Natural killer cell (primary cell): ENCODE data around the gene OR5H1. TPM values are rescaled to one million over a fixed set of nuclear protein-coding genes. Genes with fewer than 3 reads are reported as not detected.

Experiments
- ATAC-seq, 3 donors: fragments of 150-1000 bp in 2 of 3; fragments of 200-7000 bp in 1 of 3; cut with Tn5 transposase; 1 replicate in 1 of 3; 2 replicates in 2 of 3; pipeline ENCODE4 v1.10.0; 2021; ENCODE audit warnings: mild to moderate bottlenecking in 2 of 3, moderate library complexity in 2 of 3
- DNase-seq, 2 donors: peaks; one replicate each; pipeline versions ENCODE4 v3.0.0 to v3.0.0-alpha.2; 2013 to 2021; ENCODE audit warnings: mixed read lengths in 1 of 2
- H3K27ac ChIP-seq: one replicate; pipeline ENCODE4 v1.5.1; 2013; ENCODE audit warnings: mild to moderate bottlenecking, low read length
- H3K27me3 ChIP-seq: one replicate; pipeline ENCODE4 v1.6.1; 2013; ENCODE audit warnings: low read length; ENCODE audit not compliant: control insufficient read depth, insufficient read depth
- H3K36me3 ChIP-seq: one replicate; pipeline ENCODE4 v1.6.1; 2013; ENCODE audit warnings: low read length; ENCODE audit not compliant: control insufficient read depth, insufficient read depth
- H3K4me1 ChIP-seq: one replicate; pipeline ENCODE4 v1.6.1; 2013; ENCODE audit warnings: low read length; ENCODE audit not compliant: control insufficient read depth, insufficient read depth
- H3K4me3 ChIP-seq: one replicate; pipeline ENCODE4 v1.5.1; 2013; ENCODE audit warnings: low read length
- H3K9me3 ChIP-seq: one replicate; pipeline ENCODE4 v1.6.1; 2013; ENCODE audit warnings: low read length; ENCODE audit not compliant: control insufficient read depth, insufficient read depth
- H3K27ac Mint-ChIP-seq, 2 donors: one replicate each; pipeline ENCODE4 v1.8.0; 2022; ENCODE audit warnings: mild to moderate bottlenecking in 2 of 2, mixed read lengths in 2 of 2, moderate library complexity in 1 of 2
- H3K27me3 Mint-ChIP-seq, 2 donors: one replicate each; pipeline ENCODE4 v1.8.0; 2022; ENCODE audit warnings: low read depth in 2 of 2, mixed read lengths in 2 of 2
- H3K36me3 Mint-ChIP-seq: one replicate; pipeline ENCODE4 v1.8.0; 2022; ENCODE audit warnings: mixed read lengths
- H3K4me1 Mint-ChIP-seq, 2 donors: one replicate each; pipeline ENCODE4 v1.8.0; 2022; ENCODE audit warnings: mixed read lengths in 2 of 2
- H3K4me3 Mint-ChIP-seq: one replicate; pipeline ENCODE4 v1.8.0; 2022; ENCODE audit warnings: mild to moderate bottlenecking, moderate library complexity, mixed read lengths
- H3K9me3 Mint-ChIP-seq, 2 donors: one replicate each; pipeline ENCODE4 v1.8.0; 2022; ENCODE audit warnings: mixed read lengths in 2 of 2
- CTCF ChIP-seq: fragments of 200-600 bp; IDR thresholded peaks from one replicate; pipeline ENCODE4 v1.8.0; 2022; ENCODE audit warnings: antibody characterized with exemption
- WGBS: methylation state at CpG from one replicate; pipeline ENCODE4 v1.1.7; 2013; ENCODE audit warnings: missing lambda C conversion rate; ENCODE audit not compliant: insufficient coverage; 5-methylcytosine and 5-hydroxymethylcytosine counted together
- intact Hi-C: fragments of 100-400 bp; cut with micrococcal nuclease; formaldehyde crosslinking; loops from one replicate; pipeline ENCODE4 v1.14.2; 2022
- total RNA-seq, 4 donors: library from RNA; stranded (reverse); fragments of 120-200 nt in 1 of 4; gene quantifications; one replicate each; pipeline versions ENCODE4 v1.2.3 to v1.2.4, GENCODE V29; 2013 to 2022

OR5H1 gene
- total RNA-seq: not detected
- 0.02 TPM for total RNA-seq (2013)

- TF ChIP-seq CTCF: no peak
- H3K36me3 Mint-ChIP-seq: no peaks in the 10 kb centered on the region
- Histone ChIP-seq H3K4me1 (no peaks in the 10 kb centered on the region), H3K27ac (no peak within 1 kb of the TSS), H3K36me3 (no peaks in the 10 kb centered on the region), H3K4me3 (no peak within 1 kb of the TSS), H3K27me3 (no peaks in the 10 kb centered on the region), H3K9me3 (no peaks in the 10 kb centered on the region)
- H3K27me3 Mint-ChIP-seq: no peaks in the 10 kb centered on the region
- H3K4me1 Mint-ChIP-seq: no peaks in the 10 kb centered on the region
- H3K27ac Mint-ChIP-seq: no peak within 1 kb of the TSS
- no peak for ATAC-seq
- intact Hi-C loops: no loop called here
- no peak for DNase-seq
- H3K4me3 Mint-ChIP-seq: no peak within 1 kb of the TSS
- H3K9me3 Mint-ChIP-seq: peaks cover 6 to 8% of the 10 kb centered on the region in 2 donors
- no CpG with 5 or more reads among the region's 1 CpG for WGBS
Measured at GRCh38 chr3:98130421-98130820, at the start of gene OR5H1. TSS of gene OR5H1 (plus strand) at chr3:98130721. CDS start at chr3:98132698, 1,977 bp downstream.

- ATAC-seq: no peak
- no peaks in the 10 kb centered on the region for H3K27me3 Mint-ChIP-seq
- WGBS: 88% methylated on average over 4 of the region's 4 CpGs
- Histone ChIP-seq H3K4me3 (no peak within 1 kb of the TSS), H3K4me1 (no peaks in the 10 kb centered on the region), H3K27ac (no peak within 1 kb of the TSS), H3K27me3 (no peaks in the 10 kb centered on the region), H3K9me3 (no peaks in the 10 kb centered on the region), H3K36me3 (no peaks in the 10 kb centered on the region)
- intact Hi-C loops: no loop called here
- H3K36me3 Mint-ChIP-seq: no peaks in the 10 kb centered on the region
- H3K9me3 Mint-ChIP-seq: peaks cover 0 to 4% of the 10 kb centered on the region in 2 donors
- no peaks in the 10 kb centered on the region for H3K4me1 Mint-ChIP-seq
- no peak within 1 kb of the TSS for H3K4me3 Mint-ChIP-seq
- no peak for DNase-seq
- no peak within 1 kb of the TSS for H3K27ac Mint-ChIP-seq
- no peak for TF ChIP-seq CTCF
Measured at GRCh38 chr3:98086873-98087272, 43.6 kb upstream of the OR5H1 start, which contains the start of gene OR5AC2. TSS of gene OR5AC2 (plus strand) at chr3:98087173. CDS start at chr3:98087173, 0 bp downstream.

- 79% methylated on average over 5 of the region's 5 CpGs for WGBS
- TF ChIP-seq CTCF: no peak
- H3K4me1 ChIP-seq: no peaks in the 10 kb centered on the region
- no peaks in the 10 kb centered on the region for H3K36me3 ChIP-seq
- Mint-ChIP-seq H3K27me3 (peaks cover 0 to 3% of the 10 kb centered on the region in 2 donors), H3K9me3 (peaks cover 9 to 17% of the 10 kb centered on the region in 2 donors), H3K27ac (no peak overlapping the region), H3K4me1 (no peaks in the 10 kb centered on the region), H3K36me3 (no peaks in the 10 kb centered on the region), H3K4me3 (no peak overlapping the region)
- intact Hi-C loops: no loop called here
- no peaks in the 10 kb centered on the region for H3K27me3 ChIP-seq
- no peak for ATAC-seq
- no peak overlapping the region for H3K4me3 ChIP-seq
- H3K9me3 ChIP-seq: no peaks in the 10 kb centered on the region
- no peak overlapping the region for H3K27ac ChIP-seq
- no peak for DNase-seq
Measured at GRCh38 chr3:98095882-98096281, 34.6 kb upstream of the OR5H1 start.

GRCh38 chr3:98099848-98100247, 30.7 kb upstream of the OR5H1 start:
- Histone ChIP-seq H3K36me3 (no peaks in the 10 kb centered on the region), H3K27me3 (no peaks in the 10 kb centered on the region), H3K4me1 (no peaks in the 10 kb centered on the region), H3K27ac (no peak overlapping the region), H3K4me3 (no peak overlapping the region), H3K9me3 (no peaks in the 10 kb centered on the region)
- ATAC-seq (no peak), DNase-seq (no peak)
- 69% methylated on average over 4 of the region's 4 CpGs for WGBS
- no peak for TF ChIP-seq CTCF
- Mint-ChIP-seq H3K4me1 (no peaks in the 10 kb centered on the region), H3K27me3 (peaks cover 0 to 3% of the 10 kb centered on the region in 2 donors), H3K36me3 (no peaks in the 10 kb centered on the region), H3K9me3 (peaks cover 4 to 10% of the 10 kb centered on the region in 2 donors), H3K4me3 (no peak overlapping the region), H3K27ac (no peak overlapping the region)
- intact Hi-C loops: no loop called here
